LNCAP (cell line): Measurements from ENCODE around the gene DAND5.

Experiments
- CTCF ChIP-seq: fragments of 450-650 bp; IDR thresholded peaks from 2 replicates; pipeline ENCODE4 v1.5.1; 2017; ENCODE audit warnings: mild to moderate bottlenecking

The DAND5 gene

GRCh38 chr19:13014101-13014920, 44.9 kb downstream of the DAND5 start:
- TF ChIP-seq CTCF, result no peak

- no peak for TF ChIP-seq CTCF
Measured at GRCh38 chr19:13014921-13015280, 45.5 kb downstream of the DAND5 start.

- TF ChIP-seq CTCF, result no peak
Measured at GRCh38 chr19:13015361-13016223, 46.2 kb downstream of the DAND5 start.

GRCh38 chr19:13016245-13016627, 46.9 kb downstream of the DAND5 start:
- TF ChIP-seq CTCF, result no peak

- no peak for TF ChIP-seq CTCF
Measured at GRCh38 chr19:13016628-13017305, 47.4 kb downstream of the DAND5 start.

GRCh38 chr19:13017306-13018034, 48.1 kb downstream of the DAND5 start:
- no peak for TF ChIP-seq CTCF
